OCI-LY7 (cell line): Measurements from ENCODE around the gene AUTS2. TPM values are rescaled to one million over a fixed set of nuclear protein-coding genes. Genes with fewer than 3 reads are reported as not detected.

Experiments
- BruUV-seq: library from RNA; stranded (reverse); fragments of 400-500 nt; replicated peaks from 2 replicates; lab custom pipeline; 2021; lab: Mats Ljungman, UMichigan
- CTCF ChIA-PET: fragments of 300-600 bp; sonication (Branson Sonifier 250); formaldehyde crosslinking; loops from one replicate; lab custom pipeline; 2022; ENCODE audit warnings: antibody characterized with exemption; ENCODE audit not compliant: unreplicated experiment; lab: Charles Lee
- POLR2A ChIA-PET: fragments of 300-600 bp; sonication (Branson Sonifier 250); formaldehyde crosslinking; loops from one replicate; lab custom pipeline; 2022; ENCODE audit warnings: antibody characterized with exemption; lab: Charles Lee
- DNase-seq: peaks from one replicate; pipeline ENCODE4 v3.0.0-alpha.2; 2015; ENCODE audit warnings: low spot score
- H2AFZ ChIP-seq: fragments of 200-600 bp; sonication (generic), shearing (Covaris generic); 2 replicates; pipeline ENCODE4 v1.6.1; 2014; ENCODE audit warnings: mild to moderate bottlenecking, antibody characterized with exemption, low read length, moderate library complexity
- H3K27ac ChIP-seq: fragments of 200-600 bp; sonication (generic); 2 replicates; pipeline ENCODE4 v1.5.1; 2014; ENCODE audit warnings: mixed run types, low read depth, mild to moderate bottlenecking, moderate library complexity, low read length, inconsistent platforms; ENCODE audit not compliant: poor library complexity, severe bottlenecking
- H3K36me3 ChIP-seq: fragments of 200-600 bp; sonication (generic); 2 replicates; pipeline ENCODE4 v1.6.1; 2014; ENCODE audit warnings: mild to moderate bottlenecking, antibody characterized with exemption, low read length, moderate library complexity, mixed read lengths; ENCODE audit not compliant: insufficient read depth
- H3K4me1 ChIP-seq: fragments of 200-600 bp; sonication (generic); 2 replicates; pipeline ENCODE4 v1.5.1; 2014; ENCODE audit warnings: mild to moderate bottlenecking, low read length; ENCODE audit not compliant: insufficient read depth, poor library complexity, severe bottlenecking
- H3K4me2 ChIP-seq: fragments of 200-600 bp; sonication (generic); 2 replicates; pipeline ENCODE4 v1.6.1; 2014; ENCODE audit warnings: mild to moderate bottlenecking, low read length
- H3K4me3 ChIP-seq: fragments of 200-600 bp; sonication (generic); 2 replicates; pipeline ENCODE4 v1.5.1; 2014; ENCODE audit warnings: mild to moderate bottlenecking, low read depth, low read length; ENCODE audit not compliant: poor library complexity, severe bottlenecking
- H3K79me2 ChIP-seq: fragments of 200-600 bp; sonication (generic); 2 replicates; pipeline ENCODE4 v1.6.1; 2016; ENCODE audit warnings: low read depth, mild to moderate bottlenecking, low read length, moderate library complexity, mixed read lengths; ENCODE audit not compliant: insufficient read depth
- H3K9me2 ChIP-seq: fragments of 200-600 bp; sonication (generic); 2 replicates; pipeline ENCODE4 v1.6.1; 2016; ENCODE audit warnings: mild to moderate bottlenecking, low read length, mixed read lengths; ENCODE audit not compliant: insufficient read depth
- H3K9me3 ChIP-seq: fragments of 200-600 bp; sonication (generic); 2 replicates; pipeline ENCODE4 v1.6.1; 2014; ENCODE audit warnings: mild to moderate bottlenecking, mixed run types, low read length, mixed read lengths
- H4K20me1 ChIP-seq: fragments of 200-600 bp; sonication (generic); 2 replicates; pipeline ENCODE4 v1.6.1; 2014; ENCODE audit warnings: mild to moderate bottlenecking, antibody characterized with exemption, low read length, moderate library complexity, mixed read lengths; ENCODE audit not compliant: insufficient read depth
- CTCF ChIP-seq: fragments of 200-600 bp; sonication (generic); conservative IDR thresholded peaks from 2 replicates; pipeline ENCODE4 v1.5.1; 2014; ENCODE audit warnings: mild to moderate bottlenecking, antibody characterized with exemption, low read length, moderate library complexity, mixed read lengths
- EZH2phosphoT487 ChIP-seq: fragments of 200-600 bp; sonication (generic); IDR thresholded peaks from 2 replicates; pipeline ENCODE4 v1.6.1; 2018; ENCODE audit warnings: low read depth, borderline replicate concordance, mild to moderate bottlenecking, mixed run types, antibody characterized with exemption, low read length, moderate library complexity, mixed read lengths
- intact Hi-C: fragments of 100-400 bp; cut with micrococcal nuclease; formaldehyde crosslinking; loops from one replicate; pipeline ENCODE4 v1.10.0; 2022; ENCODE audit not compliant: unreplicated experiment
- total RNA-seq, 2 experiments: library from RNA; depleted of rRNA in 1 of 2; stranded (reverse); fragments of >200 nt in 1 of 2; shearing (Covaris generic) in 1 of 2; gene quantifications; 2 replicates each; pipeline ENCODE4 v1.2.3, GENCODE V29; 2014 to 2022

Gene AUTS2
- total RNA-seq, 2 experiments from 2014 or later, result 37.9 to 78.5 TPM

GRCh38 chr7:70132226-70132851 is 534.1 kb downstream of the AUTS2 start:
- intact Hi-C loops, result no loop called here
- Histone ChIP-seq H3K4me2 (no peak overlapping the region), H2AFZ (no peak overlapping the region), H3K9me3 (no peaks in the 10 kb centered on the region), H3K9me2 (no peaks in the 10 kb centered on the region), H3K4me3 (no peak overlapping the region), H3K79me2 (no peaks in the 10 kb centered on the region), H3K4me1 (no peaks in the 10 kb centered on the region), H3K27ac (no peak overlapping the region), H3K36me3 (no peaks in the 10 kb centered on the region), H4K20me1 (no peaks in the 10 kb centered on the region)
- CTCF ChIA-PET, result no interaction called here
- POLR2A ChIA-PET, result interaction anchor here (1.1 to 1.4 kb wide), 2 partner anchors 8 to 10 kb away, joined by 3 read pairs; no protein-coding TSS in a partner anchor
- no peak for TF ChIP-seq EZH2phosphoT487
- no peak for TF ChIP-seq CTCF
- no peak for DNase-seq
- no TSS peak for BruUV-seq

- BruUV-seq, result no TSS peak
- no peak overlapping the region for H3K4me2 ChIP-seq
- H3K4me1 ChIP-seq, result no peaks in the 10 kb centered on the region
- no peaks in the 10 kb centered on the region for H3K9me3 ChIP-seq
- no peaks in the 10 kb centered on the region for H4K20me1 ChIP-seq
- no peaks in the 10 kb centered on the region for H3K36me3 ChIP-seq
- H2AFZ ChIP-seq, result no peak overlapping the region
- intact Hi-C loops, result no loop called here
- no peak overlapping the region for H3K27ac ChIP-seq
- TF ChIP-seq CTCF, result no peak
- no peak for TF ChIP-seq EZH2phosphoT487
- H3K79me2 ChIP-seq, result no peaks in the 10 kb centered on the region
- ChIA-PET POLR2A (interaction anchor here (0.8 to 1.4 kb wide), 2 partner anchors 9 to 27 kb away, joined by 3 read pairs; no protein-coding TSS in a partner anchor), CTCF (no interaction called here)
- no peak for DNase-seq
- H3K9me2 ChIP-seq, result no peaks in the 10 kb centered on the region
- no peak overlapping the region for H3K4me3 ChIP-seq
Measured at GRCh38 chr7:70132852-70133690, 534.8 kb downstream of the AUTS2 start.
